Calu3 (cell line): Measurements from ENCODE around the gene SLC5A10. TPM values are rescaled to one million over a fixed set of nuclear protein-coding genes. Genes with fewer than 3 reads are reported as not detected.
"Not testable (repeated sequence)": the region's sequence is repeated elsewhere in the genome, so short reads cannot be mapped to it uniquely, and the experiment has no call there.

ENCODE experiments used
- BruUV-seq: library from RNA; stranded (reverse); fragments of 400-500 nt; replicated peaks from 2 replicates; lab custom pipeline; 2021; lab: Mats Ljungman, UMichigan
- CTCF ChIA-PET: fragments of 300-600 bp; sonication (Branson Sonifier 250); formaldehyde crosslinking; loops from one replicate; lab custom pipeline; 2022; ENCODE audit warnings: antibody characterized with exemption; lab: Charles Lee
- DNase-seq: peaks from one replicate; pipeline ENCODE4 v3.0.0; 2022
- H3K27ac Mint-ChIP-seq: one replicate; pipeline ENCODE4 v1.8.0; 2022; ENCODE audit warnings: mixed read lengths; ENCODE audit not compliant: unreplicated experiment
- H3K27me3 Mint-ChIP-seq: one replicate; pipeline ENCODE4 v1.8.0; 2022; ENCODE audit warnings: mixed read lengths; ENCODE audit not compliant: unreplicated experiment
- H3K36me3 Mint-ChIP-seq: one replicate; pipeline ENCODE4 v1.8.0; 2022; ENCODE audit warnings: mild to moderate bottlenecking, moderate library complexity, mixed read lengths; ENCODE audit not compliant: insufficient read depth, unreplicated experiment
- H3K4me1 Mint-ChIP-seq: one replicate; pipeline ENCODE4 v1.8.0; 2022; ENCODE audit warnings: mild to moderate bottlenecking, low read depth, mixed read lengths; ENCODE audit not compliant: unreplicated experiment
- H3K4me3 Mint-ChIP-seq: one replicate; pipeline ENCODE4 v1.8.0; 2022; ENCODE audit warnings: mild to moderate bottlenecking, low read depth, moderate library complexity, mixed read lengths; ENCODE audit not compliant: unreplicated experiment
- H3K9me3 Mint-ChIP-seq: one replicate; pipeline ENCODE4 v1.8.0; 2022; ENCODE audit warnings: low read depth, mixed read lengths; ENCODE audit not compliant: unreplicated experiment
- CTCF ChIP-seq: fragments of 200-600 bp; IDR thresholded peaks from one replicate; pipeline ENCODE4 v1.8.0; 2022; ENCODE audit warnings: antibody characterized with exemption; ENCODE audit not compliant: unreplicated experiment
- intact Hi-C: fragments of 100-400 bp; cut with micrococcal nuclease; formaldehyde crosslinking; loops from one replicate; pipeline ENCODE4 v1.10.0; 2022; ENCODE audit not compliant: unreplicated experiment
- total RNA-seq: library from RNA; stranded (reverse); gene quantifications from 2 replicates; pipeline ENCODE4 v1.2.3, GENCODE V29; 2022

Gene SLC5A10
- total RNA-seq, 1 experiment from 2014 or later: not detected

DNA sequence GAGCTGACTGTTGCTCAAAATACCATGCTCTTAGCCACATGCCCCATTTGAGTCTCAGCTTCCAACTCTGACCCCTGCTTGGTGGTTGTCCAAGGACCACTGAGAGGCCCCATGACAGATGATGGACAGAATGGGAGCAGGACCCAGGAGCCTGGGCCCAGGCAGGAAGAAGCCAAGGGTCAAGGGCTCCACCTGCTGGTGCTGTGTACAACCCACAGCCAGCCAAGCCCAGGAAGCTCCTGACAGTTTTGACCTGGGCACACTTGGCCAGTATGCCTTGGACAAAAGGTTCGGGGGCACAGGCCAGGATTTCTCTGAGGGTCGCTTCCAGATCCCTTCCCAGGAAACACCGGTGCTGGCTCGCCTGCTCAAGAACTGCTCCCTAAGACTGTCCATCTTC is 79.8 kb downstream of the SLC5A10 start:
- H3K36me3 Mint-ChIP-seq, H3K9me3 Mint-ChIP-seq, BruUV-seq, CTCF ChIA-PET, H3K4me1 Mint-ChIP-seq, intact Hi-C loops, H3K4me3 Mint-ChIP-seq, H3K27ac Mint-ChIP-seq, H3K27me3 Mint-ChIP-seq: not testable (repeated sequence)
- peak; percentile 86 for DNase-seq
- TF ChIP-seq CTCF: peak; percentile 53

DNA sequence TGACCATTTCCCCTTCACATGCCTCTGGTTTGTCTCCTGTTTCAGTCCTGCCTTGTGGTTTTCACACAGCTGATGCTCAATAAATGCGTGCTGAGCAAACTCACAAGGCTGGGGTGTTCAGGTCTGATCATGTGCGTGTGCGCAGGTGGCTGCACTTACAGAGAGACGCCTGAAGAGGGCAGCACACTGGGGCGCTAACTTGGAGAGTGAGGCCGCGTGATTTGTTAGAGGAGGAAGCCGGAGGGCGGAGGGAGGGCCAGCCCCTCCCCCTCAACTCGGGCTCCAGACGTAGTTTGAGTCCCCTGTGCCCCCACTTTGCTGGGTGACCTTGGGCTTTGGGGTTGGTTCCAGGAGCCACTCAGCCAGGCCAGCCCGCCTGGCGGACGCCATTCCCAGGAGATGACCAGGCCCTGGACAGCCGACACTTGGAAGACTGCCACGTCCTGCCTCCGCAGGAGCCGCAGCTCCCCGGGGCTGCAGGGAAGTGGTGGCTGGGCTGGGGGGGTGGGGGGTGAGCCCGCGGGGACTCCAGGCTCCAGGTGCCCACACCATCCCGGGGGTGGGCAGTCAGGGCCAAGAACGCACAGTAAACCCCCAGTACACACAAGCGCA is 80.5 kb downstream of the SLC5A10 start:
- H3K4me3 Mint-ChIP-seq, BruUV-seq, H3K9me3 Mint-ChIP-seq, H3K4me1 Mint-ChIP-seq, H3K27me3 Mint-ChIP-seq, CTCF ChIA-PET, DNase-seq, H3K27ac Mint-ChIP-seq, H3K36me3 Mint-ChIP-seq, intact Hi-C loops: not testable (repeated sequence)

- DNase-seq, H3K4me3 Mint-ChIP-seq, CTCF ChIA-PET, intact Hi-C loops, BruUV-seq, H3K27me3 Mint-ChIP-seq, H3K9me3 Mint-ChIP-seq, H3K4me1 Mint-ChIP-seq, H3K36me3 Mint-ChIP-seq, H3K27ac Mint-ChIP-seq: not testable (repeated sequence)
These were observed 84.2 kb downstream of the SLC5A10 start for GRCh38 chr17:19036186-19036585.

DNA sequence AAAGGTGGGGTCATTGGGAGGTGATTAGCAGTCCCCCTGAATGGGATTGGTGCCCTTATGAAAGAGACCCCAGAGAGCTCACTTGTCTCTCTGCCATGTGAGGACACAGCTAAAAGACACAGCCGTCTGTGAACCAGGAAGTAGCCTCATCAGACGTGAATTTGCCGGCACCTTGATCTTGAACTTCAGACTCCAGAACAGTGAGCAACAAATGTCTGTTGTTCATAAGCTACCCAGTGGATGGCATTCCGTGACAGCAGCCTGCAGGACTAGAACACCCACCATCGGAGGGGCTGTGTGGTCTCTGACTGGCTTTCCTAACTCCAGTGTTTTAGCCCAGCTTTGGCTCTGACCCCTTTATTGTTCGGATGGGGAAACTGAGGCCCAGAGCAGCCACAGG is 85.6 kb downstream of the SLC5A10 start:
- DNase-seq, H3K9me3 Mint-ChIP-seq, BruUV-seq, H3K36me3 Mint-ChIP-seq, CTCF ChIA-PET, H3K27me3 Mint-ChIP-seq, H3K4me1 Mint-ChIP-seq, H3K27ac Mint-ChIP-seq, H3K4me3 Mint-ChIP-seq, intact Hi-C loops: not testable (repeated sequence)

- DNase-seq, H3K27ac Mint-ChIP-seq, H3K4me1 Mint-ChIP-seq, H3K4me3 Mint-ChIP-seq, intact Hi-C loops, CTCF ChIA-PET, H3K27me3 Mint-ChIP-seq, H3K36me3 Mint-ChIP-seq, H3K9me3 Mint-ChIP-seq, BruUV-seq: not testable (repeated sequence)
These were observed 86.0 kb downstream of the SLC5A10 start for GRCh38 chr17:19038007-19038406.

GRCh38 chr17:19038730-19039129 is 86.8 kb downstream of the SLC5A10 start:
- H3K27me3 Mint-ChIP-seq, intact Hi-C loops, H3K36me3 Mint-ChIP-seq, BruUV-seq, H3K4me3 Mint-ChIP-seq, H3K9me3 Mint-ChIP-seq, H3K27ac Mint-ChIP-seq, CTCF ChIA-PET, DNase-seq, H3K4me1 Mint-ChIP-seq: not testable (repeated sequence)

DNA sequence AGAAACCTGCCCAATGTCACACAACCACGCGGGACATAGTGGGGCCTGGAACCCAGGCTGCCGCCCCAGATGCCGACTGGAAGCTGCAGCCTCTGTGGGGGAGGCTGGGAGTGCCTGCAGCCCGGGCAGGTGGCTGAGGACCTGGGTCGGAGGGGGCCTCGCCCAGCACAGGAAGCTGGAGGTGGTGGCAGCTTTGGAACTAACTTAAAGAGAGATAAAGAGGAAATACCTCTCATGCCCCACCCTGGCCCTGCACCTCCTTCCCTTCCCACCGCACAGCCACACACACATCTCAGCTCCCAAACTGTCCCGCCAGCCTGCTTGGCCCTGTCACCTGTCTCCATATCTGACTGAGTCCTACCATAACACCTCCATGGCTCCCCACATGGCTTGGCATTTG is 88.4 kb downstream of the SLC5A10 start:
- H3K36me3 Mint-ChIP-seq, BruUV-seq, H3K27me3 Mint-ChIP-seq, H3K4me1 Mint-ChIP-seq, intact Hi-C loops, H3K4me3 Mint-ChIP-seq, H3K9me3 Mint-ChIP-seq, CTCF ChIA-PET, DNase-seq: not testable (repeated sequence)
- peak overlapping the region; percentile 35 for H3K27ac Mint-ChIP-seq

- BruUV-seq, H3K36me3 Mint-ChIP-seq, H3K27me3 Mint-ChIP-seq, H3K4me1 Mint-ChIP-seq, H3K27ac Mint-ChIP-seq, intact Hi-C loops, DNase-seq, H3K4me3 Mint-ChIP-seq, CTCF ChIA-PET, H3K9me3 Mint-ChIP-seq: not testable (repeated sequence)
These were observed 89.9 kb downstream of the SLC5A10 start for GRCh38 chr17:19041871-19042270.

GRCh38 chr17:19042369-19042768 is 90.4 kb downstream of the SLC5A10 start:
- CTCF ChIA-PET, H3K4me1 Mint-ChIP-seq, H3K36me3 Mint-ChIP-seq, BruUV-seq, intact Hi-C loops, H3K4me3 Mint-ChIP-seq, H3K27ac Mint-ChIP-seq, H3K9me3 Mint-ChIP-seq, H3K27me3 Mint-ChIP-seq, DNase-seq: not testable (repeated sequence)
